ENCODE results near the gene FLYWCH2. TPM values are rescaled to one million over a fixed set of nuclear protein-coding genes. Genes with fewer than 3 reads are reported as not detected.
A peak's percentile ranks its signal among the peaks of the same experiment; 100 is the strongest.

Gene FLYWCH2
- total RNA-seq, 1 experiment from 2014 or later: 16.5 TPM

DNA sequence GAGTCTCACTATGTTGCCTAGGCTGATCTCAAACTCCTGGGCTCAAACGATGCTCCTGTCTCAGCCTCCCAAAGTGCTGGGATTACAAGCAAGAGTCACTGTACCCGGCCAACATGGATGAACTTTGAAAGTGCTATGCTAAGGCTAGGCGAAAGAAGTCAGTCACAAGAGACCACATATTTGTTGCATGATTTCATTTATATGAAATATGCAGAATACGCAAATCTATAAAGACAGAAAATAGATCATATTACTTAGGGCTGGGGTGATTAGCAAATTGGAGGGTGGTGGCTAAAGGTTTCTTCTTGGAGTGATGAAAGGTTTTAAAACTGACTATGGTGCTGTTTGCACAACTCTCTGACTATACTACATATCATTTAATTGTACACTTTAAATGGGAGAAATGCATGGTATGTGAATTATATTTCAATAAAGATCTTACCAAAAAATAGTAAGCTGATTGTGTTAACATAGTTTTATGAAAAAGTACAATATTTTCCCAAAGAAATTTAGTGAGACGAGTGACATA is 27.5 kb downstream of the FLYWCH2 start:
- no peak overlapping the region for H2BK5ac ChIP-seq (ENCODE audit: insufficient read length, low read length)
- H3K4me2 ChIP-seq (ENCODE audit: insufficient read depth, insufficient read length, low read length): no peak overlapping the region
- Mint-ChIP-seq H3K9me3 (peaks cover 9 to 10% of the 10 kb centered on the region in 2 experiments), H3K4me3 (peak overlapping the region in 1 of 2 experiments; percentile 46; a peak in 2 of 5 replicates), H3K36me3 (ENCODE audit: insufficient read depth in 1 of 3, low read depth in 3 of 3) (peaks cover 3 to 9% (median 8%) of the 10 kb centered on the region in 3 experiments), H3K27ac (no peak overlapping the region), H3K4me1 (peaks cover 14 to 21% of the 10 kb centered on the region in 2 experiments), H3K27me3 (ENCODE audit: low read depth) (peaks cover 20% of the 10 kb centered on the region)
- H2AFZ ChIP-seq (ENCODE audit: low read length): no peak overlapping the region
- no peak overlapping the region for H4K91ac ChIP-seq (ENCODE audit: insufficient read length, low read depth, low read length)
- DNase-seq: no peak
- no peak overlapping the region for H2BK12ac ChIP-seq (ENCODE audit: insufficient read length, low read depth, low read length)
- no peaks in the 10 kb centered on the region for H4K20me1 ChIP-seq (ENCODE audit: control insufficient read depth, insufficient read depth, insufficient read length)
- no peak overlapping the region for H4K5ac ChIP-seq (ENCODE audit: insufficient read length, low read depth, low read length)
- H2BK120ac ChIP-seq (ENCODE audit: low read depth, low read length, poor library complexity, severe bottlenecking): no peak overlapping the region
- H3K4ac ChIP-seq (ENCODE audit: low read depth, low read length): no peak overlapping the region
- no peak overlapping the region for H3K14ac ChIP-seq (ENCODE audit: insufficient read depth, low read length)
- H3K56ac ChIP-seq (ENCODE audit: insufficient read length, low read depth, low read length): no peak overlapping the region
- no peak overlapping the region for H2BK15ac ChIP-seq (ENCODE audit: low read depth, low read length)
- H3K23ac ChIP-seq (ENCODE audit: insufficient read length, low read depth, low read length): no peak overlapping the region
- H2AK5ac ChIP-seq (ENCODE audit: insufficient read length, low read length): no peak overlapping the region
- H3K18ac ChIP-seq (ENCODE audit: insufficient read length, low read depth, low read length): no peak overlapping the region
- H3K4me1 ChIP-seq (ENCODE audit: insufficient read depth, low read length): peaks cover 3% of the 10 kb centered on the region; the same call in 1 of the 2 replicates
- peaks cover 5% of the 10 kb centered on the region for H3K23me2 ChIP-seq (ENCODE audit: insufficient read length, low read depth, low read length, poor library complexity, severe bottlenecking)
- no peaks in the 10 kb centered on the region; the same call in 1 of the 2 replicates for H3K79me2 ChIP-seq (ENCODE audit: insufficient read depth, low read length)
- no peak overlapping the region for H4K8ac ChIP-seq (replicated peaks; ENCODE audit: insufficient read length, low read depth, low read length)
- no peak overlapping the region for H2BK20ac ChIP-seq (ENCODE audit: low read depth, low read length, poor library complexity, severe bottlenecking)
- no peaks in the 10 kb centered on the region for H3K9me3 ChIP-seq (ENCODE audit: control insufficient read depth, low read depth, low read length)
- no peak overlapping the region for H3K9ac ChIP-seq (ENCODE audit: extremely low read depth, insufficient read length, low read length)
- no peak overlapping the region for H3K27ac ChIP-seq (ENCODE audit: insufficient read length, low read depth, low read length)
- no peaks in the 10 kb centered on the region for H3K79me1 ChIP-seq (ENCODE audit: insufficient read depth, low read depth, low read length, poor library complexity, severe bottlenecking)
- no peak overlapping the region for H3T11ph ChIP-seq (ENCODE audit: low read length)
- no CpG with 5 or more reads among the region's 5 CpGs for WGBS (ENCODE audit: extremely low coverage, insufficient read length, low lambda C conversion rate)
- no peak for TF ChIP-seq CTCF (conservative IDR thresholded peaks at IDR 0.05)
- peaks cover 3% of the 10 kb centered on the region; the same call in 1 of the 2 replicates for H3K27me3 ChIP-seq (ENCODE audit: insufficient read depth, low read length)

All from H9 (cell line).